Cerebellar nuclear complex (tissue), 1 donor: ENCODE results near the gene KIF26B.

ENCODE experiments used
- DNase-seq, 2 experiments: peaks; one replicate each; lab custom pipeline; 2025; lab: John Stamatoyannopoulos, UW

KIF26B gene

GRCh38 chr1:245172829-245173228 is 18.0 kb downstream of the KIF26B start:
- no peak for DNase-seq

DNA sequence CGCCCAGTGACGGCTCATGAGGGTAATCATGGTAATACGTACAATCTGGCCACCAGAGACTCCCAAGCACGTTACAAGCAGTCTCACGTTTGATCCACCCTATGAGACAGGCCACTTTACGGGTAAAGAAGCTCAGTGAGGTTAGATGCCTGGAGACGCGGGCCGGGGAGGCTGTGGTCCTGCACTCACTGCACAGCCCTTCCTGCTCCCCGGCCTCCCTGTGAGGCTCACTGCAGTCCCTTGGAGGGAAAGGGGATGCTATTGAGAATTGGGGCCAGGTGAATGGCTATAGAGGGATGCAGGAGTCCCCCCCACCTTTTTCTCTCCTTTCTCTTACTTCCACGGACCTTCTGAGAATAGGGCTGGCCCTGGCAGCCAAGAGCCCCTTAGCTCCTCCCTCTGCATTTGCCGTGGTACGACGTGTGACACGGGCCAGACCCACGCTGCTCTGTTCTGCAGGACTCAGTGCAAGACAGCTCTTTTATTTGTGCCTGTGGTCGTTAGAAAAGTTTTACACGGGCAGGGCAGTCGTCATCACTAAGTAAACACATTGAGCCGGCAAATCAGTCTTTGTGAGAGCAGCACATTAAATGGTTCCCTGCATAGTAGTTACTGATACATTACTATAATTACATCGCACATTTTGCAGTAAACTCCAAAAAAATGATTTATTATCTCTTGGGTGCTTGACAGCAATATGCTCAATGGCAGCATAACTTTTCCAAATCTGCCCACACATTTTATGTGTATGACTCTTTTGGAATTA is 18.8 kb downstream of the KIF26B start:
- no peak for DNase-seq

DNA sequence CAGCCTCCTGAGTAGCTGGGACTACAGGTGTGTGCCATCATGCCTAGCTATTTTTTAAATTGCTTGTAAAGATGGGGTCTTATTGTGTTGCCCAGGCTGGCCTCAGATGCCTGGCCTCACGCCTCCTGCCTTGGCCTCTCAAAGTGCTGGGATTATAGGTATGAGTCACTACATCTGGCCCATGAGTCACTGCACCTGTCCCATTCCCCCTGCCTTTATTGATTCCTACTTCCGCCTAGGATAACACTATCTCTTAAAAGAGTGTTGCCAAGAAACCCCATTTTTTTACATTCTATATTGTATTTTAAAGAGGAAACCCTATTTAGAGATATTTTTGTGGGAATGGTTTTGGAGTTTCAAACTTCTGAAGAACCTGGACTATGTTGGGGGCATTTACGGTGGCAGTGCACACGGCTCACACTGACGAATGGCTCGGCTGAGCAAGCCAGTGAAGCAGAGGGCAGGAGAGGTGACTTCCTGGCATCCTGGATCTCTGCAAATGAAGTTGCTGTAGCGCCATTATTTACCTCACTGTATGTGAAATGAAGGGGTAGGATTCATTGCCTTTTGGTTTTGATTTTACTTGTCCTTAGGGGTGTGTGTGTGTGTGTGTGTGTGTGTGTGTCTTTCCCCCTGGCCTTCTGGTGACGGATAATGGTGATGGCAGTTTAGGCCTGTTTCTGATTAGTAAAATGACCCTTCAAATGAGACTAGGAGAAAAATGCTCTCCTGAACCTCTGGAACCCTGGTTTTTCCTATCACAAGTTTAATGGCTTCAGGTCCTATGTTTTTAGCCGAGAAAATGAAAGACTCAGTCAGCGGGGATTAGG is 22.5 kb downstream of the KIF26B start:
- no peak for DNase-seq

GRCh38 chr1:245179706-245180105 is 24.9 kb downstream of the KIF26B start:
- DNase-seq: no peak

GRCh38 chr1:245180496-245181157 is 25.8 kb downstream of the KIF26B start:
- DNase-seq: no peak

DNA sequence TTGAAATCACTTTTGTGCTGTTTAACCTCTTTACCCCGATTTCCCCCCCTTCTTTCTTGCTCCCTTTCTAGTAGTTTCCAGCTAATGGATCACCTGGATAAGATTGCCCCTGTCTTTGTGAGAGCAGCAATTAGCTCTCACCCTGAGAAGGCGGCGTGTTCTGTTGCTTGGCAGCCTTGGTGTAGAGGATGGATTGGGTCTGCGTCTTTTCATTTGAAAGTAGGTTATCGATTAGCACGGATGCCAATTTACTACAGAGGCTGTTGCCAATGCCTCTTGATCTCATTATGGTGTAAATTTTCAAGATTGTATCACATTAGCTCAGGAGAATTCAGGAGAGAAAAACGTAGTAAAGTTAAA is 26.4 kb downstream of the KIF26B start:
- DNase-seq: no peak

GRCh38 chr1:245182028-245182427 is 27.2 kb downstream of the KIF26B start:
- DNase-seq: no peak

- DNase-seq: no peak
These were observed 28.6 kb downstream of the KIF26B start for GRCh38 chr1:245183429-245183828.

GRCh38 chr1:245184779-245185178 is 30.0 kb downstream of the KIF26B start:
- DNase-seq: no peak

- DNase-seq: no peak
These were observed 33.6 kb downstream of the KIF26B start for GRCh38 chr1:245188403-245188802.

DNA sequence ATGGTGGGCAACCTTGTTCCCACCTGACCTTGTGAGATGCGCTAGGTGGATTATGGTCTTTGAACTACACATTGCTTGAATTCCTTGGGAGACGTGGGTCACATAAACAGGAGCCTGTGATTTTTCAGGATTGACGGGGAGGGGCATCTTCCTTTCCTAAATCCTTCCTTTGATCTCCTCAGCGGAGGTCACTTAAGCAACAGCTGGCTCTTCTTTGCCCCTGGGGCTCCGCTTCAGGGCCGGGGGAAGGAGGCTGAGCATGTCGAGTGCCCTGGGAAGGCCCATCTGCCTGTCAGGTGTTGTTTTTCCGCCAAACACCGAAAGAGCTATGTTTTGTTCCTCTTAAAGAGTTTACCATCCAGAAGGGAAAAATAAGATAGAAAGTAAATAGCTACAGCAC is 40.6 kb downstream of the KIF26B start:
- no peak for DNase-seq

- no peak for DNase-seq
These were observed 42.3 kb downstream of the KIF26B start for GRCh38 chr1:245197121-245197520.

GRCh38 chr1:245197911-245198379 is 43.2 kb downstream of the KIF26B start:
- no peak for DNase-seq

- no peak for DNase-seq
These were observed 44.1 kb downstream of the KIF26B start for GRCh38 chr1:245198748-245199516.

DNA sequence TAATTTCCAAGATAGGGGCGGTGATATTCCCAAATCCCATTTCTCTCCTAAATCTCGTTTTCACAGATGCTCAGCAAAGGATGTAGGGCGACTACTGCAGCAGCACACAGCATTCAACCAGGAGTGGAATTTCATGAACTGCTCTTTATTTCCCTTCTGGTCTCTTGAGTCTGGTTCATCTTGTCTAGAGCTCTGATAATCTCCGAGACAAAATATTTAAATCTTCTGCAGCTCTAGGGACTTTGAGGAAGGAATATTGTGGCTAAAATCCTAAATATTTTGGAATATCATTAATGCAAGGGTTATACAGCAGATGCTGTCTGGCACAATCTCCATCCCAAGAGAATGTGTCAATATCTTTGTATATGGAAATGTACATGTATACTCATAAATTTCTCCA is 45.4 kb downstream of the KIF26B start:
- DNase-seq: no peak

DNA sequence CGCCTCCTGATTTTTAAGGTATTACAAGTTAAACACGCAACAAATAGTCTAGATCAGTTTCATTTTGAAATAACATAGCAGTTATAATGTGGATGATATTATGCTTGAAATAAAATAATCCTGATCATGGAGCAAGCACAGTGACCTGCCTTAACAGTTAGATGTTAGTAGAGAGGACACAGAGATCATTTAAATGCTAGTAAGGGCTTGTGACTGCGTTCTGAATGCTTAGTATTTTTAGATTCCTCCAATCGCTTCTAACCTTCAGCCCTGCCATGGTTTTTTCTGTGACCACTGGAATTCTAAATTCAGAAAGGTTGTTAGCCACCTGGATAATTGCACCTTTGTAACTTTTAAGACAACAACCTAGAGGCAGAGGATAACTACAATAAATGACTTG is 46.4 kb downstream of the KIF26B start:
- no peak for DNase-seq

GRCh38 chr1:245201827-245202226 is 47.0 kb downstream of the KIF26B start:
- DNase-seq: no peak

- DNase-seq: no peak
These were observed 50.6 kb downstream of the KIF26B start for GRCh38 chr1:245205396-245205795.

GRCh38 chr1:245205864-245206263 is 51.1 kb downstream of the KIF26B start:
- no peak for DNase-seq

DNA sequence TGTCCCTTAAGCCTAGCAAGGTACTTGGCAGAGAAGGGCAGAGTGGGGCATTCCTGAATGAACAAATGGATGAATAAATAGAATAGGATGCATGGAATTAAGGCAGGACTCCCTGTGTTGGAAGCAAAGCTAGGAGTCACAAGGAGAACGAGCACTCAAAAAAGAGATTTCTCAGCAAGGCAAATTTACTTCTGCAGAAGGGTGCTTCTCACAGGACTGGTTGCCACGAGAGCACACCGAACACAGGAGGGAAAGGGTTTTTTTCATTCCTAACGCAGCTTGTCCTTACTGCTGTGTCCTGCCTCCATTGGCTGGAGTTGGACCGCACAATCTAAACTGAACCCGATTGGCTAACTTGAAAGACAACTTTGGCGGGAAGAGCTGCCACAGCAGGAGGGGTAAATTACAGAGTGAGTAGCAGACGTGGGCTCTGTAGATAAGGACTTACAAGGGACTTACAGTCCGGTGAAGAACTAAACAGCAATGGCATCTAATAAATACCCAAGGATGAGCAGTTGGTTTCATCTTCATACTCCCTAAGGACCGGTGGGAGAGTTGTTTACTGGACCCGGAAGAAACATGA is 52.4 kb downstream of the KIF26B start:
- no peak for DNase-seq

DNA sequence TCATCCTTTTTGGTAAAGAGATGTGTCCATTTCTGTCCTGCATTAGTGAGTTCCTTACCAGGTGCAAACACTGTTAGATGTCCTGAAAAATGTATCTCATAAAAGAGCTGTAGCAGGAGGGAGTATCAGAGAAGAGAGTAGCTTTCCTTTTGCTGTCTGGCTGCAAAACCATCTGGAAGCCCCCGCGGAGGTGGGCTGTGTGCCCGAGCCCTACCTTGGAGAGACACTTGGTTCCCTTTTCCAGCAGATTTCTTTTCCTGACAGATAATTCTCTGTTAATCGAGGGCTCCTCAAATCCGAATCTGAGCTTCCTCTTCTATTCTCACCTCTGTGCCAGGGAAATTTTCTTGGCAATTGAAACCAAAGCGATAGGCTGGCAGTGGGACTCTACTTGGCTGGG is 53.0 kb downstream of the KIF26B start:
- peak in 1 of 2 experiments; percentile 64 for DNase-seq
